Caco-2 (cell line): Measurements from ENCODE around the gene SLC29A4. TPM values are rescaled to one million over a fixed set of nuclear protein-coding genes. Genes with fewer than 3 reads are reported as not detected.
"Not testable (repeated sequence)": the region's sequence is repeated elsewhere in the genome, so short reads cannot be mapped to it uniquely, and the experiment has no call there.

ENCODE experiments used
- BruUV-seq: library from RNA; stranded (reverse); fragments of 400-500 nt; replicated peaks from 2 replicates; lab custom pipeline; 2021; lab: Mats Ljungman, UMichigan
- CTCF ChIA-PET: fragments of 300-600 bp; sonication (Branson Sonifier 250); formaldehyde crosslinking; loops from one replicate; lab custom pipeline; 2022; ENCODE audit warnings: antibody characterized with exemption; lab: Charles Lee
- POLR2A ChIA-PET: fragments of 300-600 bp; sonication (Branson Sonifier 250); formaldehyde crosslinking; loops from one replicate; lab custom pipeline; 2022; ENCODE audit warnings: antibody characterized with exemption; lab: Charles Lee
- DNase-seq, 2 experiments: peaks; one replicate each; pipeline versions ENCODE4 v3.0.0 to v3.0.0-alpha.2; 2020 to 2022
- H3K27me3 ChIP-seq: replicated peaks from 2 replicates; pipeline ENCODE4 v1.6.0; 2011; ENCODE audit warnings: low read length; ENCODE audit not compliant: control insufficient read depth, insufficient read depth
- H3K36me3 ChIP-seq: 2 replicates; pipeline ENCODE4 v1.5.1; 2011; ENCODE audit warnings: low read length; ENCODE audit not compliant: control insufficient read depth, insufficient read depth
- H3K4me1 ChIP-seq: fragments of 250-450 bp; sonication (Bioruptor Pico); 2 replicates; pipeline ENCODE4 v1.5.1; 2020; ENCODE audit warnings: mild to moderate bottlenecking
- H3K4me3 ChIP-seq: 2 replicates; pipeline ENCODE4 v1.5.1; 2011; ENCODE audit warnings: low read depth, mild to moderate bottlenecking, control low read depth, low read length
- H3K9me3 ChIP-seq: fragments of 250-450 bp; sonication (Bioruptor Pico); 2 replicates; pipeline ENCODE4 v1.5.1; 2020; ENCODE audit warnings: mild to moderate bottlenecking, moderate library complexity
- H3K27ac Mint-ChIP-seq: one replicate; pipeline ENCODE4 v1.8.0; 2022; ENCODE audit warnings: mixed read lengths; ENCODE audit not compliant: unreplicated experiment
- H3K27me3 Mint-ChIP-seq: one replicate; pipeline ENCODE4 v1.8.0; 2022; ENCODE audit warnings: mixed read lengths; ENCODE audit not compliant: insufficient read depth, unreplicated experiment
- H3K36me3 Mint-ChIP-seq: one replicate; pipeline ENCODE4 v1.8.0; 2022; ENCODE audit warnings: mild to moderate bottlenecking, mixed read lengths; ENCODE audit not compliant: insufficient read depth, unreplicated experiment
- H3K4me1 Mint-ChIP-seq: one replicate; pipeline ENCODE4 v1.8.0; 2022; ENCODE audit warnings: low read depth, mixed read lengths; ENCODE audit not compliant: unreplicated experiment
- H3K4me3 Mint-ChIP-seq: one replicate; pipeline ENCODE4 v1.8.0; 2022; ENCODE audit warnings: mild to moderate bottlenecking, moderate library complexity, mixed read lengths; ENCODE audit not compliant: unreplicated experiment
- H3K9me3 Mint-ChIP-seq: one replicate; pipeline ENCODE4 v1.8.0; 2022; ENCODE audit warnings: mixed read lengths; ENCODE audit not compliant: unreplicated experiment
- CTCF ChIP-seq, 2 experiments: fragments of 200-600 bp in 1 of 2; IDR thresholded peaks; 1 replicate in 1 of 2; 2 replicates in 1 of 2; pipeline versions ENCODE4 v1.5.1 to v1.8.0; 2011 to 2022; ENCODE audit warnings: antibody characterized with exemption in 1 of 2, control low read depth in 1 of 2, inconsistent platforms in 1 of 2, low read depth in 1 of 2, low read length in 1 of 2, mild to moderate bottlenecking in 1 of 2, moderate library complexity in 1 of 2; ENCODE audit not compliant: insufficient read depth in 1 of 2, severe bottlenecking in 1 of 2, unreplicated experiment in 1 of 2
- intact Hi-C: fragments of 100-400 bp; cut with micrococcal nuclease; formaldehyde crosslinking; loops from one replicate; pipeline ENCODE4 v1.10.0; 2022; ENCODE audit not compliant: unreplicated experiment
- total RNA-seq: library from RNA; stranded (reverse); gene quantifications from 2 replicates; pipeline ENCODE4 v1.2.3, GENCODE V29; 2022

The SLC29A4 gene
- total RNA-seq, 1 experiment from 2014 or later, result 34.6 TPM

- CTCF ChIA-PET, result interaction anchor here (0.6 kb wide), 1 partner anchor 48 kb away, joined by 3 read pairs; no protein-coding TSS in a partner anchor
- intact Hi-C loops, result no loop called here
- H3K9me3 ChIP-seq, result no peaks in the 10 kb centered on the region
- H3K36me3 Mint-ChIP-seq, result peaks cover 5% of the 10 kb centered on the region
- no peak overlapping the region for H3K27ac Mint-ChIP-seq
- no peak overlapping the region for H3K4me3 Mint-ChIP-seq
- BruUV-seq, result no TSS peak
- H3K4me1 Mint-ChIP-seq, result peaks cover 8% of the 10 kb centered on the region
- POLR2A ChIA-PET, result no interaction called here
- no peak for DNase-seq
- H3K9me3 Mint-ChIP-seq, result no peaks in the 10 kb centered on the region
- H3K27me3 Mint-ChIP-seq, result no peaks in the 10 kb centered on the region
- H3K27me3 ChIP-seq, result no peaks in the 10 kb centered on the region
- no peak overlapping the region for H3K4me3 ChIP-seq
- no peak for TF ChIP-seq CTCF (IDR thresholded peaks at IDR 0.05; ENCODE audit: insufficient read depth in 1 of 2, low read depth in 1 of 2, low read length in 1 of 2, severe bottlenecking in 1 of 2, unreplicated experiment in 1 of 2)
- peaks cover 7% of the 10 kb centered on the region for H3K4me1 ChIP-seq
- no peaks in the 10 kb centered on the region for H3K36me3 ChIP-seq
Measured at GRCh38 chr7:5287802-5288201, 5.1 kb downstream of the SLC29A4 start.

GRCh38 chr7:5288560-5288959, 5.8 kb downstream of the SLC29A4 start:
- H3K27me3 ChIP-seq, H3K9me3 Mint-ChIP-seq, H3K4me1 Mint-ChIP-seq, H3K27me3 Mint-ChIP-seq, H3K36me3 Mint-ChIP-seq, BruUV-seq, H3K36me3 ChIP-seq, intact Hi-C loops, H3K4me3 ChIP-seq, H3K27ac Mint-ChIP-seq, H3K9me3 ChIP-seq, DNase-seq, POLR2A ChIA-PET, CTCF ChIA-PET, H3K4me1 ChIP-seq, H3K4me3 Mint-ChIP-seq: not testable (repeated sequence)

GRCh38 chr7:5289355-5289754, 6.6 kb downstream of the SLC29A4 start:
- H3K27ac Mint-ChIP-seq, result no peak overlapping the region
- ChIA-PET POLR2A (interaction anchor here (0.6 kb wide), 1 partner anchor 142 kb away, joined by 4 read pairs; no protein-coding TSS in a partner anchor), CTCF (no interaction called here)
- H3K27me3 Mint-ChIP-seq, result no peaks in the 10 kb centered on the region
- H3K27me3 ChIP-seq, result no peaks in the 10 kb centered on the region
- H3K9me3 Mint-ChIP-seq, result no peaks in the 10 kb centered on the region
- no TSS peak for BruUV-seq
- no peak for TF ChIP-seq CTCF (IDR thresholded peaks at IDR 0.05; ENCODE audit: insufficient read depth in 1 of 2, low read depth in 1 of 2, low read length in 1 of 2, severe bottlenecking in 1 of 2, unreplicated experiment in 1 of 2)
- peaks cover 8% of the 10 kb centered on the region for H3K36me3 Mint-ChIP-seq
- peaks cover 3% of the 10 kb centered on the region for H3K36me3 ChIP-seq
- H3K4me3 ChIP-seq, result no peak overlapping the region
- no peak overlapping the region for H3K4me3 Mint-ChIP-seq
- peaks cover 3% of the 10 kb centered on the region for H3K4me1 ChIP-seq
- H3K9me3 ChIP-seq, result no peaks in the 10 kb centered on the region
- no peak for DNase-seq
- intact Hi-C loops, result no loop called here
- peaks cover 4% of the 10 kb centered on the region for H3K4me1 Mint-ChIP-seq

GRCh38 chr7:5291301-5291700, 8.6 kb downstream of the SLC29A4 start:
- TF ChIP-seq CTCF (IDR thresholded peaks at IDR 0.05; ENCODE audit: insufficient read depth in 1 of 2, low read depth in 1 of 2, low read length in 1 of 2, severe bottlenecking in 1 of 2, unreplicated experiment in 1 of 2), result no peak
- no peak for DNase-seq
- no peaks in the 10 kb centered on the region for H3K9me3 ChIP-seq
- no peak overlapping the region for H3K4me3 ChIP-seq
- no TSS peak for BruUV-seq
- peaks cover 27% of the 10 kb centered on the region for H3K36me3 Mint-ChIP-seq
- H3K9me3 Mint-ChIP-seq, result no peaks in the 10 kb centered on the region
- H3K4me1 Mint-ChIP-seq, result no peaks in the 10 kb centered on the region
- CTCF ChIA-PET, result no interaction called here
- no peaks in the 10 kb centered on the region for H3K4me1 ChIP-seq
- intact Hi-C loops, result no loop called here
- H3K27ac Mint-ChIP-seq, result no peak overlapping the region
- H3K36me3 ChIP-seq, result peaks cover 7% of the 10 kb centered on the region
- H3K27me3 Mint-ChIP-seq, result no peaks in the 10 kb centered on the region
- POLR2A ChIA-PET, result no interaction called here
- H3K4me3 Mint-ChIP-seq, result no peak overlapping the region
- no peaks in the 10 kb centered on the region for H3K27me3 ChIP-seq

GRCh38 chr7:5291711-5292335, 9.1 kb downstream of the SLC29A4 start:
- H3K27me3 Mint-ChIP-seq, CTCF ChIA-PET, H3K36me3 ChIP-seq, H3K9me3 Mint-ChIP-seq, POLR2A ChIA-PET, H3K4me1 ChIP-seq, H3K4me3 Mint-ChIP-seq, DNase-seq, H3K4me3 ChIP-seq, BruUV-seq, H3K27ac Mint-ChIP-seq, H3K9me3 ChIP-seq, intact Hi-C loops, H3K27me3 ChIP-seq, H3K4me1 Mint-ChIP-seq: not testable (repeated sequence)
- H3K36me3 Mint-ChIP-seq, result peaks cover 29% of the 10 kb centered on the region
